ENCODE data around the gene RHEBL1.

Gene RHEBL1

DNA sequence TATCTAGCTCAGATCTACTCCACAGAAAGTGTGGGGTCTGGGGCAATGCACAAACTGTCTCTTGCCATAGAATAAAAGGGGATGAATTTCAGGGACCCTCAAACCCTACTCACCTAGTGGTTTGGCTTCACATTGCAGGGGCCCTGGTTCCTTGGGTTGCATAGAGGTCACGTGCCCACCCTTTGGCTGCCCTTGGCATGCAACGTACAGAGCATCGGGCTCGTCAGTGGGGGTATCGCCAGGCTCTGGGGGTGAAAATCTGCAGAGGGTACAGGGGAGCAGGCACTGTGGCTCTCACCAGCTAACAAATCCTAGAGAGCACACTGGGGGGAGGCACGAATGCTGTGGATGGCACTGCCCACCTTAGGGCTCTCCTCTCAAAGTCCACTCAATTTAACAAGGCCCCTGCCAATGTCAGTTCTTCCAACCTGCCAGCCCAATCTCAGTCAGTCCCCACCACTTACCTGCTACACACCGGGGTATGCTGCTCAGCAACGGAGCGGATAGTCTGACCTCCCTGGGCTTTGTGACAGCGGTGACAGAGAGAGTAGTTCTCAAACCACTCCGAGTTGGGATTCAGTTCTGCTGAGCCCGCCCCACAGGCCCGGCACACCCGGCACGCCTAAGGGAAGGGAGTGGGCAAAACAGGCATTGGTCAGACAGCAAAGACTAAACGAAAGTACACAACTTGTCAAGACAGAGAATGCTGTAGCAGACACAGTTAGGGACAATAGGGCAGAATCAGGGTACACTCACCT, 17.1 kb downstream of the RHEBL1 start:
- no peak for DNase-seq

DNA sequence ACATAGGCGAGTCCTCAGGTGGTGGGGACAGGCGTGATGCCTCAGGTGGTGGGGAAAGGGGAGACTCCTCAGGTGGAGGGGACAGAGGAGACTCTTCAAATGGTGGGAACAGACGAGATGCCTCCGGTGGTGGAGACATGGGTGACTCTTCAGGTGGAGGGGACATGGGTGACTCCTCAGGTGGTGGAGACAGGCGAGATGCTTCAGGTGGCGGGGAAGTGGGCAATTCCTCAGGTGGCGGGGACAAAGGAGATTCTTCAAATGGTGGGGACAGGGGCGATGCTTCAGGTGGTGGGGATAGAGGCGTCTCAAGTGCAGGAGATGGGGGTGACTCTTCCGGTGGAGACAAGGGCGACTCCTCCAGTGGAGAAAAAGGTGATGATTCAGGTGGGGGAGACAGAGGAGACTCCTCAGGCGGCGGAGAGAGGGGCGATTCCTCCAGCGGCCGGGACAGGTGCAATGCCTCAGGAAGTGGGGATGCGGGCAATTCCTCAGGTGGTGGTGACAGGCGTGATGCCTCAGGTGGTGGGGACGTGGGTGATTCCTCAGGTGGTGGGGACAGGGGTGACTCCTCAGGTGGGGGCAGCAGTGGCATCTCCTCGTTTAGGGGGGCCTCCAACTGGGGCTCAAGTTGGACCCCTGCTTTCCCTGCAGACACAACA, 17.9 kb downstream of the RHEBL1 start:
- no peak for DNase-seq

- no peak for DNase-seq
Observed at GRCh38 chr12:49051373-49051764, 18.4 kb downstream of the RHEBL1 start.

DNA sequence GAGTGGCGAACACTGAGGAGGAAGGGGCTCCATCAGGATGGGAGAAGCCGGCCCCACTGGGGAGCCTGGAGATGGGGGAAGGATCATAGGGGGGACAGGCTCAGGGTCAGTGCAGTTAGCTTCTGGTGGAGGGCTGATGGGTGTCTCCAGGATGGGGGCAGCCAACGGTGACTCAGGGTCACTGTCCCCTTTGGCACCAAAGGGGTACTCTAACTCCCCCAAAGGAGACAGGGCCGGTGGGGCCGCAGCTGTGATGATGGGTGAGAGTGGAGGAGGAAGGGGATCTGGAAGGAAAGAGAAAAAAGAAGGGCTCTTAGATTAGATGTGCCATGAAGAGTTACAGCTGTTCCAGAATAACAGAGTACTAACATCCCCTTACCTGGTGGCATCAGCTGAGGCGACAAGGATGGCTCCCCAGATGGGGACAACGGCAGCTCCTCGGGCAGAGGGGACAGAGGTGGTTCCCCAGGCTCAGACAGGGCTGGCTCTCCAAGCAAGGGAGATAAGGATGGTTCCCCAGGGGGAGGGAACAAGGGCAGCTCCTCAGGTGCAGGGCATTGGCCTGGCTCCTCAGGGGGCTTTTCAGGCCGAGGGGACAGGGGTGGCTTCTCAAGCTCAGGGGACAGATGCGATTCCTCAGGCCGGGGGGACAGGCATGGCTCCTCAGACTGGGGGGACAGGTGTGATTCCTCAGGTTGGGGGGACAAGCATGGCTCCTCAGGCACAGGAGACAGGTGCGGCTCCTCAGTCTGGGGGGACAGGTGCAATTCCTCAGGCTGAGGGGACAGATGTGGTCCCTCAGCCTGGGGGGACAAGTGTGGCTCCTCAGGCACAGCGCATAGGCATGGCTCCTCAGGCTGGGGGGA, 19.0 kb downstream of the RHEBL1 start:
- DNase-seq = no peak

DNA sequence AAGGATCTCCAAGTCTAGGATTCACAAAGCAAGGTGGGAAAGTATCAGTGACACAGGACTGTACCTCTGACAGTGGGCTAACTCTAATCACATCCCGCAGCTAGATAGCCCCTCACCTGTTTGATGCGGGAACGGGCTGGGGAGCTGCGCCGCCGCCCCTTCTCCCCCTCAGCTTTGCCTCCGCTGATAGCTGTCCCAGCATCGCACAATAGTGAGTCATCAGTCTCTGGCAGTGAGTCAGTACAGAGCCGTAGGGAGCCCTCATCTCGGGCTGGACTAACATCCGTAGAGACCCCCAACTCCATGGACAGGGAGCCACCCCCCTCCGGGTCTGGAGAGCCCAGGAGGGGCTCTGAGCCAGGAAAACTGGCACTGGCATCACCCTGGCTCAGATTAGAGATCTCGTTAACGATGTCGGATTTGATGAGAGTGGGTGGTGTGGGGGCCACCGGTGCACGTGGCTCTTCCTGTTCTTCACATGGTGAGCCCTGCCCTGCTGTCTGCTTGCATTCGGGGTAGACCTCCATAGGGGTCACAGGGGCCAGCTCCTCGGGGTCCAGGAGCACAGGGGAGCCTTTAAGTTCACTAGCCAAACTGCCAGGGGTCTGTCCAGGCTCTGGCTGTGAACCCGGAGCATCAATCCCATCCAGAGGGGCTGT, 20.1 kb downstream of the RHEBL1 start:
- DNase-seq = no peak

- no peak for DNase-seq
Observed at GRCh38 chr12:49048953-49049352, 20.8 kb downstream of the RHEBL1 start.

DNA sequence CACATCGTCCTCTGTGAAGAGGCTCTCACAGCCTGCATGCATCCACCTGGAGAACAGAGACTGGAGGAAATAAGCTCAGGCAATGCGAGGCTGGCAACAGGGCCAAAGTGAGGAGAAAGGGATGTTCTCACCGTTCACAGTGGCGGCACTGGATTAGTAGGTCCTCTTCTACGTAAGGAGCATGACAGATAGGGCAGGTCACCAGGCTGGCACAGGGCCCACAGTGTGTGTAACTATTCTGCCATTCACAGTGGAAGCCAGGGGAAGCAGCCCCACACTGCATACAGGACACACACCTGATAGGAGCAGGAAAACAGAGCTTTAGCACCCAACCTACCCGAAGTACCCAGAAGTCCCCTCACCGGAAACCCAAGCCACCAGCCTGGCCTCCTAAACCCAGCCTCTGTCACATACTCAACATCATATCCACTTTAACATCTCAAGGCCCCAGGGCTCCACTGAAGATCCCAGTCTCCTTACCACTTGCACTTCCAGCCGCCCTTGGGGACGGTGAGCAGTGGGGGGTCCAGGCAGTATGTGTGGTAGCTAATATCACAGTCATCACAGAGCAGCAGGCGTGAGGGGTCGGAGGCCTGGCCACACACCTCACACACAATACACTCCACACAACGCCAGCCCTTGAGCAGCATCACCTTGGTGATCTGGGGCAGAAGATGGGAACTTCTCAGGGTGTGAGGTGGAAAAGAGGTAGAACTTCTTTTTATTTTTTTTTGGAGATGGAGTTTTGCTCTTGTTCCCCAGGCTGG, 23.5 kb downstream of the RHEBL1 start:
- DNase-seq = no peak

- no peak for DNase-seq
Observed at GRCh38 chr12:49044660-49045059, 25.1 kb downstream of the RHEBL1 start.

GRCh38 chr12:49043856-49044258, 25.9 kb downstream of the RHEBL1 start:
- peak; percentile 87 for DNase-seq

DNA sequence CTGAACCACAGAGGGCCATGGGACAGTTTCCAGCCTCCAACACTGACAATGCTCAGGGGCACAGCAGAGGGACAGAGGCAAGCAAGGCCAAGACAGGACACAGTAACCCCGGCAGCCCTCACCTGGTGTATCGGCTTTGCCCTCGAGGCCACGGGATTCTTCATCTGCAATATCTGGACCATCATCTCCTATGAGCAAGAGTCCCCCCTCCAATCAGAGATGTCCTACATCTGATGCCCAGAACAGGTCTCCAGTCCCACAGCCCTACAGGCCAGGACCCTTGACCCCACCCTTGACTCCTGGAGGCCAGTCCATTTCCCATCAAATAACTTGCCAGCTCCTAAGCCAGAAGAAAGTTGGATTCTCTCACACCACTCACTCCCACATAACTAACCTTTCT, 26.5 kb downstream of the RHEBL1 start:
- DNase-seq = no peak

GRCh38 chr12:49041881-49042484, 27.8 kb downstream of the RHEBL1 start:
- DNase-seq = no peak

GRCh38 chr12:49041036-49041880, 28.5 kb downstream of the RHEBL1 start:
- DNase-seq = no peak

DNA sequence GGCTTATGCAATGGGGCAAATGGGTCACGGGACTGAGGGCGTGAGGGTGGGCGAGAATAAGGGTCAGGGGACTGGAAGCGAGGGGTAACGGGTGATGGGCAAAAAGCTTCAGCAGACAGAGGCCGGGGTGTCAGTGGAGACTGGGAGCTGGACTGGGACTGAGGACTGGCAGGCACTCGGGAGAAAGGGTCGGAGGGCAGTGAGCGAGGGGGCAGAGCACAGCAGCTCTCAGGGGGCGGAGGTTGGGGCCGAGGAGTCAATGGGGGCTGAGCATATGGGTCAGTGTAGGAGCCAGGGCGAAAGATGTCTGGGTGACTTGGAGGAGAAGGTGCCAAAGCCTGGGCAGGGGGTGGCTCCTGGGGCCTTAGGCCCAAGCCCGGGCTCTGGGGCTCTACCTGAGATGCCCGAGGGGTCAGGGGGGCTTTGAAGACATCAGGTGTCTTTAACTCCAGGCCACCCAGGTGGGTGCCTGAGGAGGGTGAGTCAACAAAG, 29.4 kb downstream of the RHEBL1 start:
- no peak for DNase-seq

DNA sequence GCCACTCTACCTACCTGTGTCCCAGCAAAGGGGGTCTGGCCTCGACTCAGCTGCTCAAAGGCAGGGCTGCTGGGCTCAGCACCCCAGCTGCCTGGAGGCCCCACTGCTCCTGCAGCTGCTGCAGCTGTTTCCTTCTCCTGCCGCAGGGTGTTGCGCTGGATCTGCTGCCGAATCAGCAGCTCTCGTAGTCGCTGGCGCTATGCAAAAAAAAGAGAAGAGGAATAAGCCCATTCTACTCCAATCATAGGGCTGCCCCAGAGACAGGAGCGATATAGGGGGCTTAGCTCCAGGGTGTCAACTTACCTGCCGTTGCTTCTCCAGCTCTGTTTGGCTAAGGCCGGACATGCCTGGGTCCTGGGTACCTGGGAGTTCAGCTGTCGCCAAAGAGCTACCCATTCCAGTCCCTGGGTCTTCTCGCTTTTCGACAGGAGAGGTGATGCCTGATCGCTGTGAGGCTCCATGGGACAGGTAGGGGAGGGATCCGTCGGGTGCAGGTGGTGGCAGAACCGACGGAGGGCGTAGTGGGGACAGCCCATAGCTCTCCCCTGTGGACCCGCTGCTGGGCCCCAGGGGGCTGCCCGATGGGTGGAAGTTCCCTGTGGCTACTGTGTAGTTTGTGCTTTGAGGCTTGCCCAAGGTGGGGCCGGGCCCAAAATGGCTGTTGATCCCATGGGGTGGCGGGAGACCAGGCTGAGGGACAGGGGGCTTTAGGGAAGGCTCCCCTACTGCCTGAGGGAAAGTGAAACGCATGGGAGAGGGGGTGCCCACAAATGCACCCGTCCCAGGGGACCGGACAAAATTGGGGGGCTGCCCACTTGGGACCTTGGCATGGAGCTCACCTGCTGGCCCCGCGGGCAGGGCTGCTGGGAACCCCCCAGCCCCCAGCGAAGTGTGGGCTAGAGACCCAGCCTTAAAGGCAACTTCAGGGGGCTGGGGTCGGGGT, 30.1 kb downstream of the RHEBL1 start:
- DNase-seq = no peak

- DNase-seq = no peak
Observed at GRCh38 chr12:49038291-49038955, 31.4 kb downstream of the RHEBL1 start.

DNA sequence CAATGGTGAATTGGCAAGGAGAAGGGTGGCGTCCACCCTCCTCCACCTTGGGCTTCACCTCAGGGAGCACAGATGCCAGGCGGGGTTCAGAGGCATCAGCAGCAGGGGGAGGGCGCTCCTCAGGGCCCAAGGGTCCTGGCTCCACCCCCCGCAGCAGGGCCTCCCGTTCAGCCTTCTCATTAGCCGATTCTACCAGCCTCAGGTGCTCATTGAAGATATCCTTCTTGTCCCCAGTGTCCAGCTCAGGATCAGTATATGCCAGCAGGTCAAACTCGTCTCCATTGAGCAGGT, 31.9 kb downstream of the RHEBL1 start:
- DNase-seq = no peak

DNA sequence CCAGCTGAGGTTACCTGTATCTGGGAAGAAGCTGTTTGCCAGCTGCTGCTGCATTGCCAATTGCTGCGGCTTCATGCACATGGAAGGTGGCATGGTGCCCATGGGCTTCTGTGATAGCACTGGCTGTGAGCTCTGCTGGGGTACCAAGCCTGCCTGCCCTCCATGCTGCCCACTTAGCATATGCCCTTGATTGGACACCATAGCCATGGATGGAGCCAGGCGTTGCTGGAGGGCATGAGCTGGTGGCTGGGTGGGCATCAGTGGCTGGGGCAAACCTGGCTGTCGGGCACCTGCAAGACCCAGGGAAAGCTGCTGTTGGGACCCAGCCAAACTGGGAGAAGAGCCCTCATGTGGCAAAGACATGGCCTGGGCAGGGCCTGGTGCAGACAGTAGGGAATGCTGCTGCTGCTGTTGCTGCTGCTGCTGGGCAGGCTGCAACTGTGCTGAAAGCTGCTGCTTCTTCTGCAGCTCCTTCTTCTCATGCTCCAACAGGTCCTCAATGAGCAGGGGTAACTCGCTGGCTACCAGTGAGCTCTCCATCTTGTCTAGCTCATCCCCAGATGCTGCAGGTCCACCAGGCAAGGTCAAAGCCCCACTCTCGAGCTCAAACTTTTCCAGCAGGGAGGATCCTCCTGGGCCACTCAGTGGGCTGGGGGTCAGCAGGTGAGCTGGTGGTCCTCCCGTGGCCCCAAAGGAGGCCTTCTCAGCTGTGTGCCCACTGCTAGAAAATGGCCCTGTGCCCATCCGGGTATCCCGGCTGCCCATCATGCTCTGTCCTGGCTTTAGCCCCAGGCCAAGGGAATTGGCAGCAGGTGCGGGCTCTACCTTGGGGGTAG, 32.5 kb downstream of the RHEBL1 start:
- no peak for DNase-seq

- no peak for DNase-seq
Observed at GRCh38 chr12:49036029-49036428, 33.8 kb downstream of the RHEBL1 start.

Measured in activated CD4-positive, alpha-beta T cell treated with anti-CD3 and anti-CD28 coated beads, Interleukin-2, amount 50 U/mL, for 1 hour (primary cell).